Measurements from ENCODE around the gene RFTN1. TPM values are rescaled to one million over a fixed set of nuclear protein-coding genes. Genes with fewer than 3 reads are reported as not detected.
A peak's percentile ranks its signal among the peaks of the same experiment; 100 is the strongest.

Gene RFTN1
- total and polyA plus RNA-seq, 10 of the 15 experiments (the other 5 are each of a cell fraction or from before 2014, with no cell fraction given) = 20.6 to 213 (median 147) TPM

- TF ChIP-seq HDAC6 (IDR thresholded peaks at IDR 0.05; ENCODE audit: unreplicated experiment) (no peak), DPF2 (IDR thresholded peaks at IDR 0.05) (peak; percentile 41; the same call in 1 of the 2 replicates), REST (IDR thresholded peaks at IDR 0.05; ENCODE audit: low read depth, low read length) (no peak)
Measured at GRCh38 chr3:16309558-16309957, 203.9 kb downstream of the RFTN1 start (continued).

DNA sequence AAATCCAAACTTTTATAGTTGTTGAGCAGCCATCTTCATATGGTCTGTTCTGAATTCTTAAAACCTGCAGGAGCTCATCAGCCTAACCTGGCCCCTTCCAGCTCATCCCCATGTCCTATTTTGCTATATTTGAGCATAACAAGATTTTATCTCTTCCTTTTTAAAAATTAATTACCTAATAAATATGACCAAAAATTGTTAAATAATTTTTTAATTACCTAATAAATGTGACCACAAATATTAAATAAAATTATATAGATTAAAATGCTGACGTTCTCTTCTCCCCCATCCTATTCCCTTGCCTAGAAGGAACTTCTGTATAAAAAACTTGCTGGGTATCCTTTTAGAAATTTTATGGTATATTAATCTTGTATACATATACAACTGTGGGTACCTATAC is 204.8 kb downstream of the RFTN1 start:
- H3K27me3 ChIP-seq (replicated peaks in 1 of 2; ENCODE audit: control insufficient read depth in 2 of 2, insufficient read depth in 2 of 2, low read length in 1 of 2) = no peaks in the 10 kb centered on the region
- CTCF ChIA-PET = interaction anchor here (0.8 to 1.3 kb wide), 2 partner anchors 15 to 20 kb away, joined by 4 to 5 read pairs; no protein-coding TSS in a partner anchor
- H3K36me3 ChIP-seq (ENCODE audit: control insufficient read depth in 2 of 2, insufficient read depth in 2 of 2, low read length in 1 of 2) = peaks cover 7 to 9% of the 10 kb centered on the region in 2 experiments
- no TSS peak for BruUV-seq (replicated peaks)
- no peaks in the 10 kb centered on the region for H3K9me3 ChIP-seq (replicated peaks; ENCODE audit: control insufficient read depth, insufficient read depth, low read length)
- no peak overlapping the region for H3K9ac ChIP-seq (ENCODE audit: control insufficient read depth, insufficient read depth, low read length)
- 100% methylated on average over 1 of the region's 1 CpG for WGBS (ENCODE audit: insufficient coverage, insufficient replicate concordance, low lambda C conversion rate, missing lambda C conversion rate)
- no peak overlapping the region for H3K4me2 ChIP-seq (ENCODE audit: control insufficient read depth, insufficient read depth)
- H3K27ac ChIP-seq (ENCODE audit: control insufficient read depth, insufficient read depth) = no peak overlapping the region
- RAD21 ChIA-PET (ENCODE audit: unreplicated experiment) = interaction anchor here (1.2 to 2.0 kb wide), 2 partner anchors 18 to 44 kb away, joined by 3 to 13 read pairs; partner anchors contain the start of genes DPH3 and OXNAD1
- ATAC-seq = no peak
- FAIRE-seq = no peak
- in situ Hi-C loops (cut with MboI) (no loop called here), intact Hi-C loops (cut with micrococcal nuclease; ENCODE audit: unreplicated experiment) (no loop called here)
- SMC1A ChIA-PET (ENCODE audit: uncharacterized antibody, unreplicated experiment) = interaction anchor here (0.6 to 2.5 kb wide), 4 partner anchors 14 to 388 kb away, joined by 3 to 9 read pairs (median 4); no protein-coding TSS in a partner anchor
- no peak overlapping the region for H3K4me3 ChIP-seq
- DNase-seq (ENCODE audit: low read depth, low spot score) = no peak
- peaks cover 24% of the 10 kb centered on the region for H3K4me1 ChIP-seq (ENCODE audit: control insufficient read depth, insufficient read depth, low read length)
- no peak overlapping the region for H2AFZ ChIP-seq (ENCODE audit: control insufficient read depth, low read depth, low read length)
- POLR2A ChIA-PET = no interaction called here
- no peaks in the 10 kb centered on the region for H3K79me2 ChIP-seq (ENCODE audit: control insufficient read depth, insufficient read depth, low read length)
- no peaks in the 10 kb centered on the region for H4K20me1 ChIP-seq (ENCODE audit: control insufficient read depth, insufficient read depth)
- TF ChIP-seq, protein P1, sequence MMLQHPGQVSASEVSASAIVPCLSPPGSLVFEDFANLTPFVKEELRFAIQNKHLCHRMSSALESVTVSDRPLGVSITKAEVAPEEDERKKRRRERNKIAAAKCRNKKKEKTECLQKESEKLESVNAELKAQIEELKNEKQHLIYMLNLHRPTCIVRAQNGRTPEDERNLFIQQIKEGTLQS (IDR thresholded peaks at IDR 0.05; ENCODE audit: borderline replicate concordance, extremely low read depth, low read depth, low read length) = no peak
- TF ChIP-seq BRCA1 (IDR thresholded peaks at IDR 0.05; ENCODE audit: low read depth, low read length) = no peak
- TF ChIP-seq CHD4 (IDR thresholded peaks at IDR 0.05) = no peak
- TF ChIP-seq BHLHE40 (IDR thresholded peaks at IDR 0.05; ENCODE audit: borderline replicate concordance in 1 of 2, low read depth in 2 of 2, low read length in 1 of 2) = no peak
- TF ChIP-seq SMAD1 (IDR thresholded peaks at IDR 0.05; ENCODE audit: low read depth, partially characterized antibody) = no peak
- TF ChIP-seq NFIC (IDR thresholded peaks at IDR 0.05; ENCODE audit: low read depth, low read length) = no peak
- TF ChIP-seq NFXL1 (IDR thresholded peaks at IDR 0.05; ENCODE audit: borderline replicate concordance) = no peak
- TF ChIP-seq, protein P2, sequence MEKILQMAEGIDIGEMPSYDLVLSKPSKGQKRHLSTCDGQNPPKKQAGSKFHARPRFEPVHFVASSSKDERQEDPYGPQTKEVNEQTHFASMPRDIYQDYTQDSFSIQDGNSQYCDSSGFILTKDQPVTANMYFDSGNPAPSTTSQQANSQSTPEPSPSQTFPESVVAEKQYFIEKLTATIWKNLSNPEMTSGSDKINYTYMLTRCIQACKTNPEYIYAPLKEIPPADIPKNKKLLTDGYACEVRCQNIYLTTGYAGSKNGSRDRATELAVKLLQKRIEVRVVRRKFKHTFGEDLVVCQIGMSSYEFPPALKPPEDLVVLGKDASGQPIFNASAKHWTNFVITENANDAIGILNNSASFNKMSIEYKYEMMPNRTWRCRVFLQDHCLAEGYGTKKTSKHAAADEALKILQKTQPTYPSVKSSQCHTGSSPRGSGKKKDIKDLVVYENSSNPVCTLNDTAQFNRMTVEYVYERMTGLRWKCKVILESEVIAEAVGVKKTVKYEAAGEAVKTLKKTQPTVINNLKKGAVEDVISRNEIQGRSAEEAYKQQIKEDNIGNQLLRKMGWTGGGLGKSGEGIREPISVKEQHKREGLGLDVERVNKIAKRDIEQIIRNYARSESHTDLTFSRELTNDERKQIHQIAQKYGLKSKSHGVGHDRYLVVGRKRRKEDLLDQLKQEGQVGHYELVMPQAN (conservative IDR thresholded peaks at IDR 0.05) = no peak
- no peak for TF ChIP-seq ZZZ3 (IDR thresholded peaks at IDR 0.05; ENCODE audit: control insufficient read depth, insufficient read length, low read depth)
- no peak for TF ChIP-seq EED (IDR thresholded peaks at IDR 0.05; ENCODE audit: low read depth)
- TF ChIP-seq, protein P3, sequence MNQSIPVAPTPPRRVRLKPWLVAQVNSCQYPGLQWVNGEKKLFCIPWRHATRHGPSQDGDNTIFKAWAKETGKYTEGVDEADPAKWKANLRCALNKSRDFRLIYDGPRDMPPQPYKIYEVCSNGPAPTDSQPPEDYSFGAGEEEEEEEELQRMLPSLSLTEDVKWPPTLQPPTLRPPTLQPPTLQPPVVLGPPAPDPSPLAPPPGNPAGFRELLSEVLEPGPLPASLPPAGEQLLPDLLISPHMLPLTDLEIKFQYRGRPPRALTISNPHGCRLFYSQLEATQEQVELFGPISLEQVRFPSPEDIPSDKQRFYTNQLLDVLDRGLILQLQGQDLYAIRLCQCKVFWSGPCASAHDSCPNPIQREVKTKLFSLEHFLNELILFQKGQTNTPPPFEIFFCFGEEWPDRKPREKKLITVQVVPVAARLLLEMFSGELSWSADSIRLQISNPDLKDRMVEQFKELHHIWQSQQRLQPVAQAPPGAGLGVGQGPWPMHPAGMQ (IDR thresholded peaks at IDR 0.05; ENCODE audit: borderline replicate concordance) = no peak
